CD4-positive, CD25-positive, alpha-beta regulatory T cell (primary cell): ENCODE results near the gene RAB40B. TPM values are rescaled to one million over a fixed set of nuclear protein-coding genes. Genes with fewer than 3 reads are reported as not detected.
A peak's percentile ranks its signal among the peaks of the same experiment; 100 is the strongest.
"Not testable (repeated sequence)": the region's sequence is repeated elsewhere in the genome, so short reads cannot be mapped to it uniquely, and the experiment has no call there.

ENCODE experiments used
- ATAC-seq, 2 donors: fragments of 150-1000 bp; cut with Tn5 transposase; one replicate each; pipeline ENCODE4 v1.10.0; 2021; ENCODE audit warnings: low read depth in 2 of 2, moderate number of reproducible peaks in 2 of 2, moderate library complexity in 1 of 2
- DNase-seq, 3 donors: peaks; one replicate each; pipeline versions ENCODE4 v3.0.0 to v3.0.0-alpha.2; 2012 to 2022; ENCODE audit warnings: mixed read lengths in 1 of 3
- H3K27ac ChIP-seq: one replicate; pipeline ENCODE4 v1.7.0; 2013; ENCODE audit warnings: mild to moderate bottlenecking, low read length; ENCODE audit not compliant: insufficient read depth, poor library complexity, severe bottlenecking
- H3K27me3 ChIP-seq: one replicate; pipeline ENCODE4 v1.7.0; 2013; ENCODE audit warnings: low read length; ENCODE audit not compliant: control insufficient read depth, insufficient read depth
- H3K36me3 ChIP-seq: one replicate; pipeline ENCODE4 v1.7.0; 2013; ENCODE audit warnings: mild to moderate bottlenecking, low read length, moderate library complexity; ENCODE audit not compliant: control insufficient read depth, insufficient read depth
- H3K4me1 ChIP-seq: 2 replicates; pipeline ENCODE4 v1.7.0; 2013; ENCODE audit warnings: mild to moderate bottlenecking, low read length; ENCODE audit not compliant: insufficient read depth, control insufficient read depth, poor library complexity, severe bottlenecking
- H3K4me3 ChIP-seq: one replicate; pipeline ENCODE4 v1.7.0; 2013; ENCODE audit warnings: low read depth, mild to moderate bottlenecking, low read length, moderate library complexity
- H3K9me3 ChIP-seq, 2 experiments: 1 replicate in 1 of 2; 2 replicates in 1 of 2; pipeline ENCODE4 v1.7.0; 2013; ENCODE audit warnings: low read length in 2 of 2, mild to moderate bottlenecking in 1 of 2, moderate library complexity in 1 of 2; ENCODE audit not compliant: control insufficient read depth in 2 of 2
- H3K27ac Mint-ChIP-seq, 3 donors: one replicate each; pipeline ENCODE4 v1.8.0; 2020 to 2022; ENCODE audit warnings: mild to moderate bottlenecking in 3 of 3, mixed read lengths in 3 of 3, moderate library complexity in 2 of 3
- H3K27me3 Mint-ChIP-seq: one replicate; pipeline ENCODE4 v1.8.0; 2022; ENCODE audit warnings: mild to moderate bottlenecking, mixed read lengths
- H3K36me3 Mint-ChIP-seq: one replicate; pipeline ENCODE4 v1.8.0; 2020; ENCODE audit warnings: mixed read lengths
- H3K4me1 Mint-ChIP-seq, 4 donors: one replicate each; pipeline ENCODE4 v1.8.0; 2020 to 2022; ENCODE audit warnings: mixed read lengths in 4 of 4, mild to moderate bottlenecking in 1 of 4
- H3K4me3 Mint-ChIP-seq, 4 donors: one replicate each; pipeline ENCODE4 v1.8.0; 2020 to 2022; ENCODE audit warnings: mild to moderate bottlenecking in 4 of 4, mixed read lengths in 4 of 4, moderate library complexity in 3 of 4
- H3K9me3 Mint-ChIP-seq, 7 donors: one replicate each; pipeline ENCODE4 v1.8.0; 2020 to 2022; ENCODE audit warnings: mixed read lengths in 7 of 7, mild to moderate bottlenecking in 3 of 7, moderate library complexity in 2 of 7
- polyA plus RNA-seq, 4 donors: library from polyadenylated mRNA; unstranded; fragments of 300-500 nt; fragmentation: Illumina TruSeq; gene quantifications; one replicate each; pipeline ENCODE4 v1.2.3, GENCODE V29; 2021
- total RNA-seq: library from RNA; stranded (reverse); gene quantifications from one replicate; pipeline ENCODE4 v1.2.3, GENCODE V29; 2022

RAB40B gene, protein sequence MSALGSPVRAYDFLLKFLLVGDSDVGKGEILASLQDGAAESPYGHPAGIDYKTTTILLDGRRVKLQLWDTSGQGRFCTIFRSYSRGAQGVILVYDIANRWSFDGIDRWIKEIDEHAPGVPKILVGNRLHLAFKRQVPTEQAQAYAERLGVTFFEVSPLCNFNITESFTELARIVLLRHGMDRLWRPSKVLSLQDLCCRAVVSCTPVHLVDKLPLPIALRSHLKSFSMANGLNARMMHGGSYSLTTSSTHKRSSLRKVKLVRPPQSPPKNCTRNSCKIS
- total RNA-seq = 4.9 TPM
- polyA plus RNA-seq = 1 to 10 TPM; 2.2 to 5.3 (median 3.4) TPM

DNA sequence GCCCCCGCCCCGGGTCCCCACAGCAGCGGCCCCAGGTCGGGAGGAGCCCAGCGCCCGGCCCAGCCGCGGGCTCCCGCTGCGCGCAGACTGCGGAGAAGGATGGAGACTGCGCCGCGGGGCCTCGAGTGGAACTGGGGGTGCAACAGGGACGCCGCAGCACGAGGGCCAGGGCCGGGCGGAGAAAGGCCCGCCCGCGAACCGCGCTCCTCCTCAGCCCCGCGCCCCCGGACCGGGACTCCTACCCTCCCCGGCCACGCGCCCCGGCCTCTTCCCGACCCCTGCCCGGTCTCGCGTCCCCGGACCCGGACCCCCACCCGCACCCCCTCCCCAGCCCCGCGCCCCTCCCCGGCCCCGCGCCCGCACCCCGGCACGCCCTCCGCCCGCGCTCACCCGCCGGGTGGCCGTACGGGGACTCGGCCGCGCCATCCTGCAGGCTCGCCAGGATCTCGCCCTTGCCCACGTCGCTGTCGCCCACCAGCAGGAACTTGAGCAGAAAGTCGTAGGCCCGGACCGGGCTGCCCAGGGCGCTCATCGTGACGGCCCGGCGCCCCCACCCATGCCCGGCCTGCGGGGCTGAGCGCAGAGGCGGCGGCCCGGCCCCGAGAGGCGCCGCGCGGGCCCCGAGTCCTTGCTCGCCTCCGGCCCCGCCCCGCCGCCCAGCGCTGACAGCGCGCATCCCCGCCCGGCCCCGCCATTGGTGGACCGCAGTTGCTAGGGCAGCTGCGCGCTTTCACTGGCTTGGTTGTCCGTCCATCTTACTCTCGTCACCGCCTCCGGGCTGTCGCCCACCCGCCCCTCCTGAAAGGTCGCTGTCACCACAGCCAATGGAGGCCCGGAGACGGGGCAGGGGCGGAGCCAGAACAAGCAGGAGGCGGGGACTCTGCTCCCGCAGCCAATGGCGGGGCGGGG, at the start of gene RAB40B:
Gene RAB40B (minus strand): TSS at position 634 of the 909 bp plus-strand sequence. CDS start 102 bp downstream, at position 532.
- H3K36me3 Mint-ChIP-seq = peaks cover 9% of the 10 kb centered on the region

DNA sequence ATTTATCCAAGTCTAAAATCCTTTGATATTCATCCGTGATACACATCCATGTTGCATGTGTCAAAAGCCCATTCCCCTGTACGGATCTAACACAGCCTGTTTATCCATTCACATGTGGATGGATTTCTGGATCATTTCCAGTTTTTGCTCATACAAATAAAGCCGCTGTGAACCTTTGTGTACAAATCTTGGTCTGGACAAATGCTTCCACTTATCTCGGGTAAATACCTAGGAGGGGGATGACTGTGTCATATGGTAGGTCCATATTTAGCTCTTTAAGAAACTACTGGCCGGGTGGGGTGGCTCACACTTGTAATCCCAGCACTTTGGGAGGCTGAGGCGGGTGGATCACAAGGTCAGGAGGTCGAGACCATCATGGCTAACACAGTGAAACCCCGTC, 47.0 kb upstream of the RAB40B start:
- Mint-ChIP-seq H3K36me3 (peaks cover 12% of the 10 kb centered on the region), H3K9me3 (peaks cover 0 to 17% (median 4%) of the 10 kb centered on the region in 7 donors), H3K4me3 (no peak overlapping the region), H3K27me3 (peaks cover 8% of the 10 kb centered on the region), H3K4me1 (no peaks in the 10 kb centered on the region), H3K27ac (no peak overlapping the region)
- Histone ChIP-seq H3K9me3 (peaks cover 7 to 8% of the 10 kb centered on the region in 2 experiments), H3K4me3 (no peak overlapping the region), H3K27me3 (no peaks in the 10 kb centered on the region), H3K27ac (no peak overlapping the region), H3K36me3 (peaks cover 5% of the 10 kb centered on the region), H3K4me1 (no peaks in the 10 kb centered on the region)
- DNase-seq (no peak), ATAC-seq (no peak)

More for the DNA sequence above, at the start of gene RAB40B:
- peak; percentile 98 to 99 (median 99) for DNase-seq
- Histone ChIP-seq H3K4me1 (peaks cover 18% of the 10 kb centered on the region), H3K27me3 (no peaks in the 10 kb centered on the region), H3K9me3 (peaks cover 8 to 10% of the 10 kb centered on the region in 2 experiments), H3K4me3 (peak within 1 kb of the TSS; percentile 47), H3K27ac (peak within 1 kb of the TSS; percentile 51), H3K36me3 (peaks cover 4% of the 10 kb centered on the region)
- peak; percentile 99 for ATAC-seq
- Mint-ChIP-seq H3K27ac (peak within 1 kb of the TSS in 1 of 3 donors; percentile 80), H3K27me3 (peaks cover 8% of the 10 kb centered on the region), H3K4me1 (peaks cover 0 to 25% (median under 1%) of the 10 kb centered on the region in 4 donors), H3K9me3 (peaks cover 0 to 10% (median 2%) of the 10 kb centered on the region in 7 donors), H3K4me3 (peak within 1 kb of the TSS; percentile 89 to 91 (median 90))

DNA sequence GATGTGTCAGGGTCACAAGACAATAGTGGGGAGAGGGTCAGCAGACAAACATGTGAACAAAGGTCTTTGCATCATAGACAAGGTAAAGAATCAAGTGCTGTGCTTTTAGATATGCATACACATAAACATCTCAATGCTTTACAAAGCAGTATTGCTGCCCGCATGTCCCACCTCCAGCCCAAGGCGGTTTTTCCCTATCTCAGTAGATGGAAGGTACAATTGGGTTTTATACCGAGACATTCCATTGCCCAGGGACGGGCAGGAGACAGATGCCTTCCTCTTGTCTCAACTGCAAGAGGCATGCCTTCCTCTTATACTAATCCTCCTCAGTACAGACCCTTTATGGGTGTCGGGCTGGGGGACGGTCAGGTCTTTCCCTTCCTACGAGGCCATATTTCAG, 46.2 kb upstream of the RAB40B start:
- not testable (repeated sequence) for H3K4me3 Mint-ChIP-seq, ATAC-seq, DNase-seq, H3K4me1 ChIP-seq, H3K9me3 ChIP-seq, H3K4me1 Mint-ChIP-seq, H3K27ac Mint-ChIP-seq, H3K27ac ChIP-seq, H3K27me3 ChIP-seq, H3K27me3 Mint-ChIP-seq, H3K4me3 ChIP-seq, H3K36me3 ChIP-seq
- peaks cover 0 to 17% (median 6%) of the 10 kb centered on the region in 7 donors for H3K9me3 Mint-ChIP-seq
- H3K36me3 Mint-ChIP-seq = peaks cover 12% of the 10 kb centered on the region

DNA sequence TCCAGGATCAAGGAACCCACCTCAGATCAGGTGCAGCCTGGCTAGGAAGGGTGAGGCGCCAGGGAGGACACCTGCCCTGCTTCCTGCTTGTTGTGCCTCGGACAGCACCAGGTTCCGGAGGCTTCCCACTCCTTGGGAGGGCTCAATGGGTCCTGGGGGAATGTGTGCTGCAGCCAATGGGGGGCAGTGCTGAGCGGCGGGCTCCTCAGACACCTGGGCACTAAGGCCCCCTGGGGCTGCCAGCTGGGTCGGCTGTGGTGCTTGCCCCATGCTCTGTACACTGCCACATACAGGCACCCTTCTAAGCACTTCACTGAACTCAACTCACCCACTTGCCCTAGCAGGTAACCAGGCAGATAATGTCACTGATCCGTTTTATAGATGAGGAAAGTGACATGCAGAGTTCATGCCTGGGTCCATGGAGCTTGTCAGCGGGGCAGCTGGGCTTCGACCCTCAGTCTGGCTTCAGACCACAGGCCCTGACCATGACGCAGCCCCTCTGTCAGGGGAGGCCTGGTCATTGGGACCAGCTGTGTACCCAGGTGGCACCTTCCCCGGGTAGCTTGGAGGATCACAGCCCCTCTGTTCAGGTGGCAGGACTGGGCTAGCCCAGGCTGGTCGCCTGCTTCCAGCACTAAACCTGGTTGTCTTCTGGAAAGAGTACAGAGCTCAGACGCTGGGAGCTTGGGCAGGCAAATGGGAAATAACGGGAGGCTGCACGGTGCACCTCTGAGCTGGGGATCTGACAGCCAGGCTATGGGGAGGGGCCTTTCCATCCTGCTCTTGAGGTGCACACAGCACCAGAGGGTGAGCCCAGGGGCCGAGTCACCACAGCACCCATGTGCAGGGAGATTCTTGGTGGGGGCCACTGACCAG, 45.1 kb upstream of the RAB40B start:
- no peak for ATAC-seq
- Mint-ChIP-seq H3K9me3 (peaks cover 0 to 17% (median 6%) of the 10 kb centered on the region in 7 donors), H3K27me3 (peaks cover 8% of the 10 kb centered on the region), H3K36me3 (peaks cover 12% of the 10 kb centered on the region), H3K4me3 (no peak overlapping the region), H3K27ac (no peak overlapping the region), H3K4me1 (no peaks in the 10 kb centered on the region)
- no peaks in the 10 kb centered on the region for H3K27me3 ChIP-seq
- no peak overlapping the region for H3K4me3 ChIP-seq
- H3K9me3 ChIP-seq = peaks cover 8% of the 10 kb centered on the region in 2 experiments
- H3K36me3 ChIP-seq = peaks cover 5% of the 10 kb centered on the region
- H3K27ac ChIP-seq = no peak overlapping the region
- no peak for DNase-seq
- H3K4me1 ChIP-seq = no peaks in the 10 kb centered on the region

DNA sequence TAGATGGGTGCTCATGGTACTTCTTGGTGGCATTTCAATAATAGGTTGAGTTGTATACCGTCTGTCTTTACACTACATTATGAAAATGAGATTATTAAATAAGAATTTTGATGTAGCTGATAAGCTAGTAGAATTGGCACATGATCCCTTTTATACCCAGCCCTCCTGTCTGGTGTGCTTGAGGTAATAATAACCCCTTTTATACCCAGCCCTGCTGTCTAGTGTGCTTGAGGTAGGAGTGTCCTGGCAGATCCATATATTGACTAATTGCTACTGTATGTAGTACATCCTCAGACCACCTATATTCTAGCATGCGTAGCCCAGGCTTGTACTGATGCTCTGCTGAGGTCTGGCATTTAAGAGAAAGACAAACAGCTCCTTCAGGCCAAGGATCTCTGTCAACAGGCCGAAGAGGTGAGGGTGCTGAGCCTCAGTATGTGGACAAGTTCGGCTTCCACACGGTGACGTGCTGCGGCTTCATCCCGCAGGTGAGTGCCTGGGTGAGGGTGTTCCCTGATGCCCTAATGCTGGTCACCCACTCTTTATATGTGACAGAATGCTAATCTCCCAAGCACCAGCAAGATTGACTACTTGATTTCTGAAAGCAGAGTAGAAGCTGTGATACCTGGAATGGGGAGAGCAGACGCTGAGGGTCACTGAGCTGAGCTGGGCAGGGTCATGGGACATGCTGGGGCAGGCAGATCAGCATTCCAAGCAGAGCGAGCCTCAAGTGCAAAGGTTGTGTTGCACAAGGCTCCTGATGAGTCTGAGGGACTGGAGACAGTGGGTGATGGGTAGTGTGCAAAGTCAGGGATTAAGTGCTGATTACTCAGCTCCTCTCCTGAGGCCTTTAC, 42.6 kb upstream of the RAB40B start:
- peaks cover 4% of the 10 kb centered on the region for H3K27me3 Mint-ChIP-seq
- Histone ChIP-seq H3K27ac (no peak overlapping the region), H3K36me3 (peaks cover 5% of the 10 kb centered on the region), H3K4me1 (no peaks in the 10 kb centered on the region), H3K9me3 (peaks cover 8% of the 10 kb centered on the region in 2 experiments), H3K27me3 (no peaks in the 10 kb centered on the region), H3K4me3 (no peak overlapping the region)
- no peak overlapping the region for H3K4me3 Mint-ChIP-seq
- H3K27ac Mint-ChIP-seq = no peak overlapping the region
- H3K36me3 Mint-ChIP-seq = peaks cover 12% of the 10 kb centered on the region
- peaks cover 0 to 10% (median 6%) of the 10 kb centered on the region in 7 donors for H3K9me3 Mint-ChIP-seq
- H3K4me1 Mint-ChIP-seq = peaks cover 0 to 3% (median 0%) of the 10 kb centered on the region in 4 donors
- DNase-seq (no peak), ATAC-seq (no peak)

DNA sequence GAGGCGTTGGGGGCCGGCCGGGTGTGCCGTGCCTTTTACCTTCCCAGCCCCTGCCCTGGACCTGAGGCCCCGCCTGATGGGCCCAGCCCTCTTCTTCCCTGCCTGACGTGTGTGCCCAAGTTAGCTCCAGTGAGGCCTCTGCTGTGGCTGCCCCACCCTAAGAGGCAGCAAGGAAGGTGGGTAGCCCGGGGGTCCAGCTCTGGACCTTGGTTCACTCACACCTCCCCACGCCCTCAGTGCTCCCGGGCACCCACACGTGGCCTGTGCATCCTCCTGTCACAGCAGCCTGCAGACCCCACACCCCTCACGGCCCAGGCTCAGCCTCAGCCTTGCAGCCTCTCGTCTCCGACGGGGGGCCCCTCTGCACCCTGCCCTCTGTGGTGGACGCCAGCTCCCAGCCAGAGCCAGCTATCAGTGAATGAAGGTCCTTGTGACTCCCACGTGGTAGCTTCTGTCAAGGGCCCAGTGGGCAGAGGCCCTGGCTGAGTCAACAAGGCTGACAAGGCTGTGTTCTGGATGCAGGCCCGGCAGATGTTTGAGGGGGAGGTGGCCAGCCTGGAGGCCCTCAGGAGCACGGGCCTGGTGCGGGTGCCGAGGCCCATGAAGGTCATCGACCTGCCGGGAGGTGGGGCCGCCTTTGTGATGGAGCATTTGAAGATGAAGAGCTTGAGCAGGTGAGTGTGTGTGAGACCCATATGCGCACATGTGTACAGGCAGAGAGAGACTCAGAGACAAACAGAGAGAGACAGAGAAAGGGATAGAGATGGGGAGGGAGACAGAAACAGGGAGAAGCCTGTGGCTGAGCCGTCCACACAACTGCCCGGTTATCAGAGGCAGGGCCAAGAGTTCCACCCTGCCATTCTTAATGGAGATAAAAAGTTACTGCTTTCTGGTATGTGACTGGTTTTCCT, 39.7 kb upstream of the RAB40B start:
- DNase-seq (no peak), ATAC-seq (no peak)
- Mint-ChIP-seq H3K36me3 (peaks cover 15% of the 10 kb centered on the region), H3K4me1 (peaks cover 0 to 9% (median 0%) of the 10 kb centered on the region in 4 donors), H3K9me3 (peaks cover 0 to 11% (median 5%) of the 10 kb centered on the region in 7 donors), H3K27ac (no peak overlapping the region), H3K27me3 (no peaks in the 10 kb centered on the region), H3K4me3 (peak overlapping the region in 1 of 4 donors; percentile 21)
- Histone ChIP-seq H3K36me3 (peaks cover 5% of the 10 kb centered on the region), H3K27ac (no peak overlapping the region), H3K4me3 (no peak overlapping the region), H3K4me1 (peaks cover 10% of the 10 kb centered on the region), H3K27me3 (no peaks in the 10 kb centered on the region), H3K9me3 (peaks cover 6 to 8% of the 10 kb centered on the region in 2 experiments)
